HFF-Myc (cell line): ENCODE results near the gene GUK1.

Experiments used
- DNase-seq: peaks from one replicate; pipeline ENCODE4 v3.0.0-alpha.2; 2011; ENCODE audit warnings: low read depth; ENCODE audit errors: extremely low read depth
- H3K4me3 ChIP-seq: replicated peaks from 2 replicates; pipeline ENCODE4 v1.5.1; 2011; ENCODE audit warnings: low read depth, mild to moderate bottlenecking, control low read depth, low read length
- CTCF ChIP-seq: IDR thresholded peaks from 2 replicates; pipeline ENCODE4 v1.5.1; 2012; ENCODE audit warnings: mild to moderate bottlenecking, low read depth, low read length, control low read depth; ENCODE audit errors: missing control alignments

Gene GUK1

GRCh38 chr1:228131766-228132165, 8.3 kb upstream of the GUK1 start:
- H3K4me3 ChIP-seq: no peak overlapping the region
- TF ChIP-seq CTCF: no peak
- DNase-seq: no peak

- TF ChIP-seq CTCF: no peak
- H3K4me3 ChIP-seq: no peak overlapping the region
Observed at GRCh38 chr1:228134591-228134990, 5.5 kb upstream of the GUK1 start.

DNA sequence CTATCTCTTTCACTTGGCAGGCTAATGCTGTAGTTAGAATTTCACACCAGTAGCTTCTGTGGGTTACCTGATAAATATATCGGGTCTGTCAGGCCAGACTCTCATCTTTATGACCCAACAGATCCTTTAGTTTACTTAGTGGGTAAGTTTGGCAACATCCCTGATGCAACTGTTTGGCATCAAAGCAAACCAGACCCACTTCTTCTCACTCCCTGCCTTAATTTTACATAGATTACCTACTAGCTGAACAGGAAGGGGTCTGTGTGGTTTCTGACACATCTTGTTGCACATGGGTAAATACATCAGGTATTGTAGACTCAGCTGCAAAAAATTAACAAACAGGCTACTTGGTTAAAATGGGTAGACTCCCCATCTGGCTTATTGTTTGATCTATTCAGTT, 3.2 kb upstream of the GUK1 start:
- no peak for TF ChIP-seq CTCF
- H3K4me3 ChIP-seq: no peak overlapping the region
- no peak for DNase-seq

More at GRCh38 chr1:228134591-228134990, 5.5 kb upstream of the GUK1 start:
- DNase-seq: no peak

- H3K4me3 ChIP-seq: peak overlapping the region; percentile 92
- no peak for DNase-seq
- TF ChIP-seq CTCF: no peak
Observed at GRCh38 chr1:228139406-228139930, 611 bp upstream of the GUK1 start.

- H3K4me3 ChIP-seq: peak overlapping the region; percentile 92
- no peak for TF ChIP-seq CTCF
- DNase-seq: no peak
Observed at GRCh38 chr1:228140724-228141225, 696 bp downstream of the GUK1 start.

DNA sequence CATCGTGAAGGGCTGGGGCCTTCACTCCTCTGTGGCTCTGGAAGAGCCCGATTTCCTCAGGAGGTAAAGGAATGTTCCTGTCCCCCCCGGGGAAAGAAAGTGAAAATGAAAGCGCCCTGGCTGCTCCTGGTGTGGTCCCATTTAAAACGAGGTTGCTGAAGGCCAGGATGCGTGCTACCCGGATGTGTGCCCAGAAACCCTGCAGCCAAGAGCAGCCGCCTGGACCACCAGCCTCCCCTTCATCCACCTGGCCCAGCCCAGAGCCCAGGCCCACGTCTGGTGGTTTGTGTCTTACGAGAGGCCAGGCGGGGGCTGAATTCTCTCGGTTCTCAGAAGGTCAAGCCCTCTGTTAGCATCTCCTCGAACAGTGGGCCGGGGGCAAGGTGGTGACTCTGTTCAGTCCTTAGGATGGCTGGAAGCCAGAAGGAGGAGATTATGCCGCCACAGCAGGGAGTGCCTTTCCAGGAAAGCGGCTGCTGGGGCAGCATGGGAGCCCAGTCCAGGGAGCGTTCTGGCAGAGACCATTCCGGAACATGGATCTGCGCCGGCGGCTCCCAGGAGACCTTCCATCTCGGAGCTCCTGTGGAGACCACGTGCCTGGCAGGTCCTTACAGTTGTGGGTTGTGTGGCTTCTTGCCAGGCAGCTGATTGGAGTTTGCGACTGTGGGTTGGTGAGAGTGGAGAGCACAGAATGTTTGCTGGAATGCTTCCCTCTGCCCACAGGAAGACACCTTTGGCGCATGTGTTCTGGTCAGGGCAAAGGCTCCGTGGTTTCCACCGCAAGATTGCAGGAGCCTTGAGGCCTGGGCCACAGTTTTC, 1.4 kb downstream of the GUK1 start:
- peak overlapping the region; percentile 92 for H3K4me3 ChIP-seq
- DNase-seq: no peak
- TF ChIP-seq CTCF: no peak
